GM23338 (cell line): ENCODE measurements around the gene SFT2D1. TPM values are rescaled to one million over a fixed set of nuclear protein-coding genes. Genes with fewer than 3 reads are reported as not detected.

Experiments
- ATAC-seq: fragments of 200-7000 bp; cut with Tn5 transposase; 3 replicates; pipeline ENCODE4 v1.9.1; 2020
- DNase-seq: peaks from one replicate; pipeline ENCODE4 v3.0.0-alpha.2; 2015; ENCODE audit warnings: low spot score
- H2AFZ ChIP-seq: fragments of 200-600 bp; sonication (generic); 2 replicates; pipeline ENCODE4 v1.8.0; 2016; ENCODE audit warnings: antibody characterized with exemption, mild to moderate bottlenecking, moderate library complexity
- H3F3A ChIP-seq: fragments of 200-600 bp; sonication (generic); replicated peaks from 2 replicates; pipeline ENCODE4 v1.8.0; 2017; ENCODE audit warnings: antibody characterized with exemption, mixed run types, low read depth
- H3K27ac ChIP-seq: fragments of 200-600 bp; sonication (generic); 2 replicates; pipeline ENCODE4 v1.6.1; 2016; ENCODE audit warnings: low read depth
- H3K27me3 ChIP-seq: fragments of 200-600 bp; sonication (generic); 2 replicates; pipeline ENCODE4 v1.8.0; 2016; ENCODE audit warnings: mild to moderate bottlenecking, mixed run types, moderate library complexity; ENCODE audit not compliant: insufficient read depth
- H3K36me3 ChIP-seq: fragments of 200-600 bp; sonication (generic); 2 replicates; pipeline ENCODE4 v1.8.0; 2016; ENCODE audit warnings: mild to moderate bottlenecking; ENCODE audit not compliant: insufficient read depth
- H3K4me1 ChIP-seq: fragments of 200-600 bp; sonication (generic); 2 replicates; pipeline ENCODE4 v1.8.0; 2016; ENCODE audit warnings: mild to moderate bottlenecking, moderate library complexity; ENCODE audit not compliant: insufficient read depth
- H3K4me2 ChIP-seq: fragments of 200-600 bp; sonication (generic); 2 replicates; pipeline ENCODE4 v1.7.1; 2017; ENCODE audit warnings: mixed run types
- H3K4me3 ChIP-seq: fragments of 200-600 bp; sonication (generic); 2 replicates; pipeline ENCODE4 v1.6.1; 2016; ENCODE audit warnings: mixed run types
- H3K79me2 ChIP-seq: fragments of 200-600 bp; sonication (generic); replicated peaks from 2 replicates; pipeline ENCODE4 v1.8.0; 2017; ENCODE audit warnings: mild to moderate bottlenecking; ENCODE audit not compliant: insufficient read depth
- H3K9me2 ChIP-seq: fragments of 200-600 bp; sonication (generic); 2 replicates; pipeline ENCODE4 v1.8.0; 2017; ENCODE audit not compliant: insufficient read depth
- H4K20me1 ChIP-seq: fragments of 200-600 bp; sonication (generic); replicated peaks from 2 replicates; pipeline ENCODE4 v1.8.0; 2017; ENCODE audit warnings: mild to moderate bottlenecking; ENCODE audit not compliant: insufficient read depth
- H3K27ac Mint-ChIP-seq: 2 replicates; pipeline ENCODE4 v1.8.0; 2020; ENCODE audit warnings: inconsistent platforms, mild to moderate bottlenecking, moderate library complexity, mixed read lengths
- H3K27me3 Mint-ChIP-seq: 3 replicates; pipeline ENCODE4 v1.8.0; 2022; ENCODE audit warnings: low read depth, mild to moderate bottlenecking, moderate library complexity, mixed read lengths, inconsistent platforms; ENCODE audit not compliant: insufficient read depth, poor library complexity
- H3K36me3 Mint-ChIP-seq: 3 replicates; pipeline ENCODE4 v1.8.0; 2021; ENCODE audit warnings: low read depth, mild to moderate bottlenecking, inconsistent platforms, moderate library complexity, mixed read lengths
- H3K4me1 Mint-ChIP-seq: 3 replicates; pipeline ENCODE4 v1.8.0; 2020; ENCODE audit warnings: mild to moderate bottlenecking, inconsistent platforms, mixed read lengths
- H3K4me3 Mint-ChIP-seq: 3 replicates; pipeline ENCODE4 v1.8.0; 2021; ENCODE audit warnings: moderate library complexity, mild to moderate bottlenecking, inconsistent platforms, mixed read lengths
- H3K9me3 Mint-ChIP-seq: 3 replicates; pipeline ENCODE4 v1.8.0; 2020; ENCODE audit warnings: moderate library complexity, mild to moderate bottlenecking, inconsistent platforms, mixed read lengths
- CREB1 ChIP-seq: fragments of 250-450 bp; sonication (Bioruptor Pico); IDR thresholded peaks from 2 replicates; pipeline ENCODE4 v1.5.0; 2020; ENCODE audit warnings: low read depth, mild to moderate bottlenecking, moderate library complexity
- EZH2 ChIP-seq: fragments of 200-600 bp; sonication (generic); IDR thresholded peaks from one replicate; pipeline ENCODE4 v1.8.0; 2017; ENCODE audit warnings: antibody characterized with exemption, mild to moderate bottlenecking, low read depth; ENCODE audit not compliant: unreplicated experiment
- EZH2phosphoT487 ChIP-seq: fragments of 200-600 bp; sonication (generic); IDR thresholded peaks from one replicate; pipeline ENCODE4 v1.8.1; 2018; ENCODE audit warnings: antibody characterized with exemption; ENCODE audit not compliant: unreplicated experiment
- JUNB ChIP-seq: IDR thresholded peaks from one replicate; pipeline ENCODE4 v1.6.1; 2016; ENCODE audit warnings: antibody characterized with exemption; ENCODE audit not compliant: unreplicated experiment
- NANOG ChIP-seq: IDR thresholded peaks from 2 replicates; pipeline ENCODE4 v1.6.1; 2016; ENCODE audit warnings: antibody characterized with exemption, borderline replicate concordance
- POLR2AphosphoS5 ChIP-seq: IDR thresholded peaks from 2 replicates; pipeline ENCODE4 v1.6.1; 2016; ENCODE audit warnings: antibody characterized with exemption, low read depth
- STAT1 ChIP-seq: IDR thresholded peaks from one replicate; pipeline ENCODE4 v1.6.1; 2016; ENCODE audit warnings: antibody characterized with exemption; ENCODE audit not compliant: unreplicated experiment
- ZNF114 ChIP-seq: fragments of 250-450 bp; sonication (Bioruptor Pico); IDR thresholded peaks from 2 replicates; pipeline ENCODE4 v1.5.0; 2020; ENCODE audit warnings: mild to moderate bottlenecking, moderate library complexity
- polyA plus RNA-seq: library from polyadenylated mRNA; unstranded; fragments of >200 nt; fragmentation: Nextera tagmentation; extraction: Ambion mirVana; gene quantifications from 2 replicates; pipeline ENCODE4 v1.2.1, GENCODE V29; 2016
- total RNA-seq: library from RNA; depleted of rRNA; stranded (reverse); fragments of >200 nt; shearing (Covaris generic); gene quantifications from 2 replicates; pipeline ENCODE4 v1.2.3, GENCODE V29; 2014
- TF ChIP-seq, protein P1 (sequence below), 2 experiments: fragments of 200-600 bp in 1 of 2; sonication (generic) in 1 of 2; conservative IDR thresholded peaks; 2 replicates each; pipeline versions ENCODE4 v1.5.1 to v1.6.1; 2016 to 2017; ENCODE audit warnings: antibody characterized with exemption in 2 of 2, low read depth in 2 of 2, mild to moderate bottlenecking in 2 of 2, moderate library complexity in 1 of 2
- TF ChIP-seq, protein P2 (sequence below): IDR thresholded peaks from 2 replicates; pipeline ENCODE4 v1.6.1; 2016; ENCODE audit warnings: antibody characterized with exemption
- TF ChIP-seq, protein P3 (sequence below): fragments of 250-450 bp; sonication (Bioruptor Pico); IDR thresholded peaks from 2 replicates; pipeline ENCODE4 v1.5.0; 2020; ENCODE audit warnings: mild to moderate bottlenecking, moderate library complexity

The SFT2D1 gene
- total and polyA plus RNA-seq, 2 experiments from 2014 or later: 74.7 to 120 TPM

DNA sequence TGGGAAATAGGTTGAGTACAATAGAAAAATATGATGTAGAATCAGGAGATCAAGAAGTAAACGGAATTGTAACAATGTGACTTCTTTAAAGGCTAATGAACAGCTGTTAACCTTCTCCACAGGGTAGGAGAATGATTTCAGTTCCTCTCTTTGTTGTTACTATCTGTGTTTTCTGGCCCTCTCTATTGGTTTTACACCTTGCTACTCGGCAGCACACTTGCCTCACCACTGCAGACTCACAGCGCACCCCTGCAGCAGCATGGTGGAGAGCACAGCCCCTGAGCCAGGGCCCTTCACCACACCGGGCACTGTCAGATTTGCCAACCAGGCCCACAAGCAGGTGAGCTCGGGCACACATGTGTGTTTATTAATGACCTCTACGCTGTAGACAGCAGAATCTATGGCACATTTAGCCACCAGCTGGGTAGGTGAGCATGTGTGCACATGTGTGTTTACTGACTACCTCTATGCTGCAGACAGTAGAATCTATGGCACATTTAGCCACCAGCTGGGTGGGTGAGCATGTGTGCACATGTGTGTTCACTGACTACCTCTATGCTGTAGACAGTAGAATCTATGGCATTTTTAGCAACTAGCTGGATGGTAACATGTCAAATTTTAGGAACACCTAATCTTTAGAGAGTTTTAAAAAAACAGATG lies 16.8 kb downstream of the SFT2D1 start (continued):
- TF ChIP-seq, protein P1, sequence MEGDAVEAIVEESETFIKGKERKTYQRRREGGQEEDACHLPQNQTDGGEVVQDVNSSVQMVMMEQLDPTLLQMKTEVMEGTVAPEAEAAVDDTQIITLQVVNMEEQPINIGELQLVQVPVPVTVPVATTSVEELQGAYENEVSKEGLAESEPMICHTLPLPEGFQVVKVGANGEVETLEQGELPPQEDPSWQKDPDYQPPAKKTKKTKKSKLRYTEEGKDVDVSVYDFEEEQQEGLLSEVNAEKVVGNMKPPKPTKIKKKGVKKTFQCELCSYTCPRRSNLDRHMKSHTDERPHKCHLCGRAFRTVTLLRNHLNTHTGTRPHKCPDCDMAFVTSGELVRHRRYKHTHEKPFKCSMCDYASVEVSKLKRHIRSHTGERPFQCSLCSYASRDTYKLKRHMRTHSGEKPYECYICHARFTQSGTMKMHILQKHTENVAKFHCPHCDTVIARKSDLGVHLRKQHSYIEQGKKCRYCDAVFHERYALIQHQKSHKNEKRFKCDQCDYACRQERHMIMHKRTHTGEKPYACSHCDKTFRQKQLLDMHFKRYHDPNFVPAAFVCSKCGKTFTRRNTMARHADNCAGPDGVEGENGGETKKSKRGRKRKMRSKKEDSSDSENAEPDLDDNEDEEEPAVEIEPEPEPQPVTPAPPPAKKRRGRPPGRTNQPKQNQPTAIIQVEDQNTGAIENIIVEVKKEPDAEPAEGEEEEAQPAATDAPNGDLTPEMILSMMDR (conservative IDR thresholded peaks at IDR 0.05; ENCODE audit: low read depth in 2 of 2): no peak
- TF ChIP-seq CREB1 (CRISPR knock-in tag) (no peak), STAT1 (no peak), EZH2 (no peak), JUNB (no peak), POLR2AphosphoS5 (no peak)
- TF ChIP-seq, protein P2, sequence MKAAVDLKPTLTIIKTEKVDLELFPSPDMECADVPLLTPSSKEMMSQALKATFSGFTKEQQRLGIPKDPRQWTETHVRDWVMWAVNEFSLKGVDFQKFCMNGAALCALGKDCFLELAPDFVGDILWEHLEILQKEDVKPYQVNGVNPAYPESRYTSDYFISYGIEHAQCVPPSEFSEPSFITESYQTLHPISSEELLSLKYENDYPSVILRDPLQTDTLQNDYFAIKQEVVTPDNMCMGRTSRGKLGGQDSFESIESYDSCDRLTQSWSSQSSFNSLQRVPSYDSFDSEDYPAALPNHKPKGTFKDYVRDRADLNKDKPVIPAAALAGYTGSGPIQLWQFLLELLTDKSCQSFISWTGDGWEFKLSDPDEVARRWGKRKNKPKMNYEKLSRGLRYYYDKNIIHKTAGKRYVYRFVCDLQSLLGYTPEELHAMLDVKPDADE: no peak

DNA sequence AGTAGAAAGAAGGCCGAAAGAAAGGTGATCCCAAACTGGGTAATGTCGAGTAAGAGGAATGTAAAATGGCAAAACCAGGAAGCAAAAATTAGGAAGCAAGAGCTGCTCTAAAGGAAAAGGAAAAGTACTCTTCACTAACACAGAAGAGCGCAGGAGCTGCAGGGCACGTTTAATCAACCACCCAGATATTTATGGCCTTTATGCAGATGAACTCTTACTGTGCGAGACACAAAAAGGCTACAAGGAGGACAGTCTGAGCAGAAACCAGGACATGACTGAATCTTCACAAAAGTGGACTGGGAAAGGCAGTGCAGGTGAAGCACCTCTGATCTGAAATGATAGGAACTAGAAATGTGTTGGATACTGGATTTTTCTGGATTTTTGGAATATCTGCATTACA lies 18.9 kb downstream of the SFT2D1 start:
- H3K36me3 Mint-ChIP-seq: peaks cover 46% of the 10 kb centered on the region
- peaks cover 28% of the 10 kb centered on the region for H3K79me2 ChIP-seq
- DNase-seq (no peak), ATAC-seq (no peak)
- peaks cover 10% of the 10 kb centered on the region for H3K4me1 Mint-ChIP-seq
- H3K4me3 ChIP-seq: no peak overlapping the region
- H3K4me2 ChIP-seq: no peak overlapping the region
- no peaks in the 10 kb centered on the region for H3K27me3 ChIP-seq
- H3K4me1 ChIP-seq: no peaks in the 10 kb centered on the region
- no peak overlapping the region for H3K27ac ChIP-seq
- no peak overlapping the region for H2AFZ ChIP-seq
- no peak overlapping the region for H3K27ac Mint-ChIP-seq
- no peaks in the 10 kb centered on the region for H3F3A ChIP-seq
- H3K9me2 ChIP-seq: no peaks in the 10 kb centered on the region
- peaks cover 20% of the 10 kb centered on the region for H3K36me3 ChIP-seq
- peaks cover 4% of the 10 kb centered on the region; the same call in 1 of the 2 replicates for H4K20me1 ChIP-seq
- H3K27me3 Mint-ChIP-seq: peaks cover 2% of the 10 kb centered on the region
- no peak overlapping the region for H3K4me3 Mint-ChIP-seq
- H3K9me3 Mint-ChIP-seq: no peaks in the 10 kb centered on the region
- TF ChIP-seq JUNB (no peak), EZH2 (no peak), STAT1 (no peak), NANOG (no peak), EZH2phosphoT487 (no peak), ZNF114 (CRISPR knock-in tag) (no peak), CREB1 (CRISPR knock-in tag) (no peak)
- TF ChIP-seq, protein P1 (conservative IDR thresholded peaks at IDR 0.05; ENCODE audit: low read depth in 2 of 2): no peak
- TF ChIP-seq, protein P2: no peak
- TF ChIP-seq, protein P3, sequence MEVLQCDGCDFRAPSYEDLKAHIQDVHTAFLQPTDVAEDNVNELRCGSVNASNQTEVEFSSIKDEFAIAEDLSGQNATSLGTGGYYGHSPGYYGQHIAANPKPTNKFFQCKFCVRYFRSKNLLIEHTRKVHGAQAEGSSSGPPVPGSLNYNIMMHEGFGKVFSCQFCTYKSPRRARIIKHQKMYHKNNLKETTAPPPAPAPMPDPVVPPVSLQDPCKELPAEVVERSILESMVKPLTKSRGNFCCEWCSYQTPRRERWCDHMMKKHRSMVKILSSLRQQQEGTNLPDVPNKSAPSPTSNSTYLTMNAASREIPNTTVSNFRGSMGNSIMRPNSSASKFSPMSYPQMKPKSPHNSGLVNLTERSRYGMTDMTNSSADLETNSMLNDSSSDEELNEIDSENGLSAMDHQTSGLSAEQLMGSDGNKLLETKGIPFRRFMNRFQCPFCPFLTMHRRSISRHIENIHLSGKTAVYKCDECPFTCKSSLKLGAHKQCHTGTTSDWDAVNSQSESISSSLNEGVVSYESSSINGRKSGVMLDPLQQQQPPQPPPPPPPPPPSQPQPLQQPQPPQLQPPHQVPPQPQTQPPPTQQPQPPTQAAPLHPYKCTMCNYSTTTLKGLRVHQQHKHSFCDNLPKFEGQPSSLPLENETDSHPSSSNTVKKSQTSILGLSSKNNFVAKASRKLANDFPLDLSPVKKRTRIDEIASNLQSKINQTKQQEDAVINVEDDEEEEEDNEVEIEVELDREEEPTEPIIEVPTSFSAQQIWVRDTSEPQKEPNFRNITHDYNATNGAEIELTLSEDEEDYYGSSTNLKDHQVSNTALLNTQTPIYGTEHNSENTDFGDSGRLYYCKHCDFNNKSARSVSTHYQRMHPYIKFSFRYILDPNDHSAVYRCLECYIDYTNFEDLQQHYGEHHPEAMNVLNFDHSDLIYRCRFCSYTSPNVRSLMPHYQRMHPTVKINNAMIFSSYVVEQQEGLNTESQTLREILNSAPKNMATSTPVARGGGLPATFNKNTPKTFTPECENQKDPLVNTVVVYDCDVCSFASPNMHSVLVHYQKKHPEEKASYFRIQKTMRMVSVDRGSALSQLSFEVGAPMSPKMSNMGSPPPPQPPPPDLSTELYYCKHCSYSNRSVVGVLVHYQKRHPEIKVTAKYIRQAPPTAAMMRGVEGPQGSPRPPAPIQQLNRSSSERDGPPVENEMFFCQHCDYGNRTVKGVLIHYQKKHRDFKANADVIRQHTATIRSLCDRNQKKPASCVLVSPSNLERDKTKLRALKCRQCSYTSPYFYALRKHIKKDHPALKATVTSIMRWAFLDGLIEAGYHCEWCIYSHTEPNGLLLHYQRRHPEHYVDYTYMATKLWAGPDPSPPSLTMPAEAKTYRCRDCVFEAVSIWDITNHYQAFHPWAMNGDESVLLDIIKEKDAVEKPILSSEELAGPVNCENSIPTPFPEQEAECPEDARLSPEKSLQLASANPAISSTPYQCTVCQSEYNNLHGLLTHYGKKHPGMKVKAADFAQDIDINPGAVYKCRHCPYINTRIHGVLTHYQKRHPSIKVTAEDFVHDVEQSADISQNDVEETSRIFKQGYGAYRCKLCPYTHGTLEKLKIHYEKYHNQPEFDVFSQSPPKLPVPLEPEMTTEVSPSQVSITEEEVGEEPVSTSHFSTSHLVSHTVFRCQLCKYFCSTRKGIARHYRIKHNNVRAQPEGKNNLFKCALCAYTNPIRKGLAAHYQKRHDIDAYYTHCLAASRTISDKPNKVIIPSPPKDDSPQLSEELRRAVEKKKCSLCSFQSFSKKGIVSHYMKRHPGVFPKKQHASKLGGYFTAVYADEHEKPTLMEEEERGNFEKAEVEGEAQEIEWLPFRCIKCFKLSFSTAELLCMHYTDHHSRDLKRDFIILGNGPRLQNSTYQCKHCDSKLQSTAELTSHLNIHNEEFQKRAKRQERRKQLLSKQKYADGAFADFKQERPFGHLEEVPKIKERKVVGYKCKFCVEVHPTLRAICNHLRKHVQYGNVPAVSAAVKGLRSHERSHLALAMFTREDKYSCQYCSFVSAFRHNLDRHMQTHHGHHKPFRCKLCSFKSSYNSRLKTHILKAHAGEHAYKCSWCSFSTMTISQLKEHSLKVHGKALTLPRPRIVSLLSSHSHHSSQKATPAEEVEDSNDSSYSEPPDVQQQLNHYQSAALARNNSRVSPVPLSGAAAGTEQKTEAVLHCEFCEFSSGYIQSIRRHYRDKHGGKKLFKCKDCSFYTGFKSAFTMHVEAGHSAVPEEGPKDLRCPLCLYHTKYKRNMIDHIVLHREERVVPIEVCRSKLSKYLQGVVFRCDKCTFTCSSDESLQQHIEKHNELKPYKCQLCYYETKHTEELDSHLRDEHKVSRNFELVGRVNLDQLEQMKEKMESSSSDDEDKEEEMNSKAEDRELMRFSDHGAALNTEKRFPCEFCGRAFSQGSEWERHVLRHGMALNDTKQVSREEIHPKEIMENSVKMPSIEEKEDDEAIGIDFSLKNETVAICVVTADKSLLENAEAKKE (CRISPR knock-in tag): no peak
